HEK293 (cell line): ENCODE data around the gene TPGS1.

ENCODE experiments used
- GLI4 ChIP-seq: fragments of 450-650 bp; formaldehyde crosslinking; IDR thresholded peaks from 2 replicates; pipeline ENCODE4 v1.5.1; 2016; ENCODE audit warnings: missing biosample characterization, missing genetic modification characterization
- HOXD13 ChIP-seq: sonication (generic); formaldehyde crosslinking; IDR thresholded peaks from 2 replicates; pipeline ENCODE4 v1.8.0; 2022; ENCODE audit warnings: missing genetic modification reagents, borderline replicate concordance
- MEIS1 ChIP-seq: sonication (generic); formaldehyde crosslinking; IDR thresholded peaks from 2 replicates; pipeline ENCODE4 v1.8.1; 2022; ENCODE audit warnings: missing genetic modification reagents, mild to moderate bottlenecking, borderline replicate concordance
- OSR2 ChIP-seq: fragments of 450-650 bp; formaldehyde crosslinking; IDR thresholded peaks from 2 replicates; pipeline ENCODE4 v1.5.1; 2016; ENCODE audit warnings: missing biosample characterization, missing genetic modification characterization
- PRDM6 ChIP-seq: fragments of 450-650 bp; formaldehyde crosslinking; IDR thresholded peaks from 2 replicates; pipeline ENCODE4 v1.5.1; 2017; ENCODE audit warnings: missing biosample characterization, missing genetic modification characterization
- SP2 ChIP-seq: fragments of 450-650 bp; formaldehyde crosslinking; IDR thresholded peaks from 2 replicates; pipeline ENCODE4 v1.5.1; 2016; ENCODE audit warnings: missing biosample characterization, missing genetic modification characterization
- WT1 ChIP-seq: fragments of 450-650 bp; formaldehyde crosslinking; IDR thresholded peaks from 2 replicates; pipeline ENCODE4 v1.5.1; 2016; ENCODE audit warnings: missing biosample characterization, missing genetic modification characterization
- ZBTB44 ChIP-seq: fragments of 450-650 bp; IDR thresholded peaks from 2 replicates; pipeline ENCODE4 v1.5.1; 2018; ENCODE audit warnings: missing biosample characterization, mild to moderate bottlenecking, missing genetic modification characterization
- ZNF138 ChIP-seq: fragments of 450-650 bp; formaldehyde crosslinking; IDR thresholded peaks from 2 replicates; pipeline ENCODE4 v1.5.1; 2016; ENCODE audit warnings: missing biosample characterization, missing genetic modification characterization, borderline replicate concordance
- ZNF18 ChIP-seq: fragments of 450-650 bp; formaldehyde crosslinking; IDR thresholded peaks from 2 replicates; pipeline ENCODE4 v1.5.1; 2016; ENCODE audit warnings: missing biosample characterization, missing genetic modification characterization
- ZNF184 ChIP-seq: fragments of 450-650 bp; IDR thresholded peaks from 2 replicates; pipeline ENCODE4 v1.5.1; 2018; ENCODE audit warnings: missing biosample characterization, mild to moderate bottlenecking, missing genetic modification characterization
- ZNF214 ChIP-seq: fragments of 450-650 bp; formaldehyde crosslinking; IDR thresholded peaks from 2 replicates; pipeline ENCODE4 v1.5.1; 2017; ENCODE audit warnings: missing biosample characterization, mild to moderate bottlenecking, missing genetic modification characterization, borderline replicate concordance
- ZNF221 ChIP-seq: fragments of 450-650 bp; formaldehyde crosslinking; IDR thresholded peaks from 2 replicates; pipeline ENCODE4 v1.5.1; 2017; ENCODE audit warnings: missing biosample characterization, missing genetic modification characterization, borderline replicate concordance
- ZNF24 ChIP-seq: fragments of 450-650 bp; formaldehyde crosslinking; IDR thresholded peaks from 2 replicates; pipeline ENCODE4 v1.5.1; 2016; ENCODE audit warnings: missing biosample characterization, missing genetic modification characterization
- ZNF280C ChIP-seq: fragments of 450-650 bp; formaldehyde crosslinking; IDR thresholded peaks from 2 replicates; pipeline ENCODE4 v1.5.1; 2016; ENCODE audit warnings: missing biosample characterization, missing genetic modification characterization
- ZNF280D ChIP-seq: fragments of 450-650 bp; formaldehyde crosslinking; IDR thresholded peaks from 2 replicates; pipeline ENCODE4 v1.5.1; 2016; ENCODE audit warnings: missing biosample characterization, missing genetic modification characterization
- ZNF391 ChIP-seq: fragments of 450-650 bp; formaldehyde crosslinking; IDR thresholded peaks from 2 replicates; pipeline ENCODE4 v1.5.1; 2016; ENCODE audit warnings: low read depth, missing biosample characterization, missing genetic modification characterization, borderline replicate concordance
- ZNF423 ChIP-seq: fragments of 450-650 bp; formaldehyde crosslinking; IDR thresholded peaks from 2 replicates; pipeline ENCODE4 v1.5.1; 2016; ENCODE audit warnings: missing biosample characterization, missing genetic modification characterization
- ZNF449 ChIP-seq: fragments of 450-650 bp; formaldehyde crosslinking; IDR thresholded peaks from 2 replicates; pipeline ENCODE4 v1.5.1; 2017; ENCODE audit warnings: missing biosample characterization, mild to moderate bottlenecking, missing genetic modification characterization, moderate library complexity
- ZNF549 ChIP-seq: fragments of 450-650 bp; IDR thresholded peaks from 2 replicates; pipeline ENCODE4 v1.5.1; 2018; ENCODE audit warnings: missing biosample characterization, missing genetic modification characterization, mild to moderate bottlenecking, inconsistent platforms, moderate library complexity
- ZNF585B ChIP-seq: fragments of 450-650 bp; formaldehyde crosslinking; IDR thresholded peaks from 2 replicates; pipeline ENCODE4 v1.5.1; 2016; ENCODE audit warnings: missing biosample characterization, missing genetic modification characterization
- ZNF626 ChIP-seq: fragments of 450-650 bp; sonication (Bioruptor Pico); formaldehyde crosslinking; IDR thresholded peaks from 2 replicates; pipeline ENCODE4 v1.5.1; 2018; ENCODE audit warnings: missing biosample characterization, missing genetic modification characterization, inconsistent platforms
- ZNF645 ChIP-seq: fragments of 450-650 bp; formaldehyde crosslinking; IDR thresholded peaks from 2 replicates; pipeline ENCODE4; 2016; ENCODE audit warnings: missing biosample characterization, missing genetic modification characterization
- ZNF658 ChIP-seq: fragments of 450-650 bp; formaldehyde crosslinking; IDR thresholded peaks from 2 replicates; pipeline ENCODE4; 2016; ENCODE audit warnings: missing biosample characterization, missing genetic modification characterization
- ZNF791 ChIP-seq: fragments of 450-650 bp; formaldehyde crosslinking; IDR thresholded peaks from 2 replicates; pipeline ENCODE4 v1.5.1; 2016; ENCODE audit warnings: missing biosample characterization, missing genetic modification characterization
- ZSCAN16 ChIP-seq: fragments of 450-650 bp; formaldehyde crosslinking; IDR thresholded peaks from 2 replicates; pipeline ENCODE4 v1.5.1; 2016; ENCODE audit warnings: missing biosample characterization, missing genetic modification characterization

Gene TPGS1

GRCh38 chr19:480016-480855 is 27.1 kb upstream of the TPGS1 start (continued):
- TF ChIP-seq ZNF280C (tag by site-specific recombination) (no peak), PRDM6 (tag by site-specific recombination) (no peak), ZSCAN16 (tag by site-specific recombination) (no peak), ZNF791 (tag by site-specific recombination) (no peak; the same call in 1 of the 2 replicates), ZNF280D (no peak), ZNF449 (tag by site-specific recombination) (no peak), WT1 (no peak), ZNF549 (tag by site-specific recombination) (no peak), ZNF645 (tag by site-specific recombination) (no peak), GLI4 (tag by site-specific recombination) (no peak), ZBTB44 (no peak), ZNF221 (no peak), ZNF214 (tag by site-specific recombination) (no peak), ZNF184 (tag by site-specific recombination) (no peak), MEIS1 (CRISPR knock-in tag) (no peak), ZNF585B (tag by site-specific recombination) (no peak), SP2 (tag by site-specific recombination) (0 out of 2 replicates have a peak, but pooled peaks have one; percentile 16), OSR2 (tag by site-specific recombination) (no peak), ZNF391 (tag by site-specific recombination) (peak; percentile 53; the same call in 1 of the 2 replicates), ZNF138 (tag by site-specific recombination) (no peak), ZNF658 (tag by site-specific recombination) (no peak), ZNF626 (tag by site-specific recombination) (no peak), ZNF423 (no peak), HOXD13 (no peak), ZNF24 (tag by site-specific recombination) (no peak), ZNF18 (tag by site-specific recombination) (peak; percentile 68; the same call in 1 of the 2 replicates)
